ENCODE results near the gene THRA.
"Not testable (repeated sequence)": the region's sequence is repeated elsewhere in the genome, so short reads cannot be mapped to it uniquely, and the experiment has no call there.

Gene THRA

DNA sequence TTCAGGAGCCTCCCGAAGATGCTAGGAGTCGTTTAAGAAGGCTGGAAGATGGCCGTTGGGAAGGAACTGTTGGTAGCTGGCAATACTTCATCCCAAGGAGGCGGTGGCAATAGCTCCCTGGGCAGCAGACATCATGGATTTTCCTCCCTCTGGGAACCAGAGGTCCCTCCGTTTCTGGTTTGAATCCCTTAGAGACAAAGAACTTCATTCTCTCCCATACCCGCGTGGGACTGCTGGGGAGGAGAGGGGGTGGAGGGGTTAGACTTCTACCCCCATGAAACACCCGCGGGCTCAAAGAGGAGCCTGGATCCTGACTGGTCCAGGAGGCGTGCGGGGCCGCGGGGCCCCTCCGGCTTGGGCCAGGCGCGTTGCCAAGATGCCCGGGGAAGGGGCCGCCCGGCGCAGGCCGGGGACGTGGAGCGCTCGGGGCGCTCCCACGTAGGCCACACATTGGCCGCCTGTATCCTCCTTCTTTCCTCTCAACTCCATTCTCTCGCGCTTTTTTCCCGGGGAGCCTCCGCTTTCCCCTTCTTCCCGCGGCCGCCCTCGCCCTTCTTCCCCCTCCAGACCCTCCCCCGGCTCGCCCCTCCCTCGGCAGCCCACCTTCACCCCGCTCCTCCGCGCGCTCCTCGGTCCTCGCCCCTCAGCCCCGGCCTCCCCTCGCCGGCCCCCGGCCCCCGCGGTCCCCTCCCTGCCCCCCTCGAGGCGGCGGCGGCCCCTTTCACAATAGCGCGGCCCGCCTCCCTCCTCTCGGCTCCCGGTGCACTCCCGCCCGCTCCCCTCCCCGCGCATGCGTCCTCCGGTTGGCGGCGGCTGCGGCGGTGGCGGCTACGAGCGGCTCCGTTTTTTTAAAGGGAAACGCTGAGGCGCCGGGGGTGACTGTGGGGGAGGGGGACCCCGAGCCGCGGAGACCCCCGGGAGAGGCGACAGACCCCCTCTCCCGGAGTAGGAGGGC lies 58.7 kb downstream of the THRA start, which contains the start of gene MSL1:
Gene MSL1 (plus strand): TSS at position 791 of the 955 bp plus-strand sequence. CDS start 642 bp downstream, outside the sequence.
- DNase-seq = peak; percentile 94

GRCh38 chr17:40122136-40122998 lies 59.6 kb downstream of the THRA start:
- peak; percentile 69 for DNase-seq

DNA sequence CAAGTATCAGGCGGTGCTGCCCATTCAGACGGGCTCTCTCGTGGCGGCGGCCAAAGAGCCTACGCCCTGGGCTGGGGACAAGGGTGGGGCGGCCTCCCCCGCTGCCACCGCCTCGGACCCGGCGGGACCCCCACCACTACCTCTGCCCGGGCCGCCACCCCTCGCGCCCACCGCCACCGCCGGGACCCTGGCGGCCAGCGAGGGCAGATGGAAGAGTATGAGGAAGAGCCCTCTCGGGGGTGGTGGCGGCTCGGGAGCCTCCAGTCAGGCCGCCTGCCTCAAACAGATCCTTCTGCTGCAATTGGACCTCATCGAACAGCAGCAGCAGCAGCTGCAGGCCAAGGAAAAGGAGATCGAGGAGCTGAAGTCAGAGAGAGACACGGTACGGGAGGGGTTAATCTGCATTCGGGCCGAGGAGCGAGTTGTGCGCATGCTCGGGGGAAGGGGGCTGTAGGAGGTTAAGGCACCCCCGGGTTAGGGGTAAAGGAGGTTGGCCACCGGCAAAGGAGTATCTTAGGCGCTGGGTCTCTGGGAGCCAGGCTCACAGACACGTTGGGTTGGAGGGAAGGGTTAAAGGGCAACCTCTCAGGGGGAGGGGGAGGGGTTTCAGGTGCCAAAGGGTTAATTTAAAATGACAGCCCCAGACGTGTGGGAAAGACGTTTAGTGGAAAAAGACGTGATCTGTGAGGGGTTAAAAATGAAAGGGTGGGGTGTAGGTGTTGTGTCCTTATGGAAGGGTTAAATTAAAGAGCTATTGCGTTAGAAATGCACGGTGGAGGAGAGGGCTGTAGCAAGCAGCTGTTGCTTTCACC lies 60.4 kb downstream of the THRA start:
- DNase-seq = peak; percentile 70

DNA sequence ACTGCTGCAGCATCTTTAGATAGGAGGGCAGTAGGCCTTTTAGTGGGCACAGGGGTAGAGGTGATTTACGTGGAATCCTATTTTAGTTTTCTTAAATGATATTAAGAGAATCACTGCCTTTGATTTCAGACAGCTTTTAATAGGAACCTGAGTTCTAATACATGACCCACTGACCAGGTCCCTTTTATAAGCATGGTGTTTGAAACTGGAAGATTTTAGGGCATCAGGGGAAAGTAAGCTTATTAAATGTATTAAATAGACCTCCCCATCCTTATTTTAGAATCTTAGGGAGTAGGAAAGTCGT lies 61.0 kb downstream of the THRA start:
- DNase-seq = no peak

- DNase-seq = no peak
These were observed 61.7 kb downstream of the THRA start for GRCh38 chr17:40124279-40125141.

GRCh38 chr17:40129498-40129897 lies 66.7 kb downstream of the THRA start:
- DNase-seq = no peak

DNA sequence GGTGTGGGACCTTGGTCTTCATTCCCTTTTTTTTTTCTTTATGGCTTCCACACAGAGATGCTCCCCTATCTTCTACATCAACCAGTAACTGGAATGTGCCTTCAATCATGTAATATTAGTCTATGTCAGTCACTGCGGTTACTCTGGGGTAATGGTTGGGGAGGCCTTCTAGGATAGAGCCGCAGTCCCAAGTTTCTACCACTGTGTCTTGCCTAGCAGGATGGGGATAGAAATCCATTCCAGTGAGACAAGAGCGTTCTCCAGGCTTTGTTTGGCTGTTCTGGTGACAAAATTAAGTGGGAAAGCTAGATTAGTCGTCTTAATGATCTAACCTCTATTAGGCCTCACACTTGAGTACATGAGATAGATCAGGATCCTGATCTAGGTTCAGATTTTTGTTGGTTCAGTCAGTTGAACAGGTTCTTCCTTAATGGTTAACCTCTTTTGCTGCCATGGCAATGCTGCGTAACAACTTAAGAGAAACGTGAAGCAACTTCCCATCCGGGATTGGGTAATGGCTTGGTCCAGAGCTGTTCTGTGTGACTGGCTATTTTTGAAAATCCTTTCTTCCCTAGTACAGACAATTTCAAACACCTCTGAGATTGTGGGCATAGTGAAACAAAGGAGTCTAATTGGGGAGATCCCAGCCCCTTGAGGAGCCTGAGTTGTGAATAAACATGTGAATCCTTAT lies 67.7 kb downstream of the THRA start:
- DNase-seq = no peak

- DNase-seq = no peak
These were observed 71.4 kb downstream of the THRA start for GRCh38 chr17:40134184-40134583.

DNA sequence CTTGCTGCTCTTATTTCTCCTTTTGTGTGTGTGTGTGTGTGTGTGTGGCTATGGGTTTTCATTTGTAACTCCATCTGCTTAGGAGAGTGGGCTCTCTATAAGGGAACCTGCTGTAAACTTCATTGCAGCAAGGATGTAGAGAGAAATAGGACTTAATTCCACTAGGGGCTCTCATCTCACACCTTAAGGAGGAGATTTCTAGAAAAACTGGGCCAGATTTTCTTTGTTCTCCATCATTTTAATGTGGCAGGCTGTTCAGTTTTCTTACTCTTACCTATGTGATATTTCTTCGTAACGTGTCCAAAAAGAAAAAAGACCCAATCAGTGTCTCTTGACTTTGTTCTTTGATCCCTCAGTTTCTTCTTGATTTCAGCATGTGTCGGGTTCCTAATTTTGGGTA lies 73.1 kb downstream of the THRA start:
- no peak for DNase-seq

- DNase-seq = no peak
These were observed 76.8 kb downstream of the THRA start for GRCh38 chr17:40139566-40140058.

DNA sequence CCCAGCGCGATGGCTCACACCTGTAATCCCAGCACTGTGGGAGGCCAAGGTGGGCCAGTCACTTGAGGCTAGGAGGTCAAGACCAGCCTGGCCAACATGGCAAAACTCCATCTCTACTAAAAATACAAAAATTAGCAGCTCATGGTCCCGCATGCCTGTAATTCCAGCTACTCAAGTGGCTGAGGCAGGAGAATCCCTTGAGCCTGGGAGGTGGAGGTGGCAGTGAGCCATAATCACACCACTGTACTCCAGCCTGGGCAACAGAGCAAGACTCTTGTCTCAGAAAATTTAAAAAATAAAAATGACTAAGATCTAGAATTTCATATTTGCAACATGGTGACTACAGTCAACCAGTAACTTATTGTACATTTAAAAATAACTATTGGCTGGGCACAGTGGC lies 80.4 kb downstream of the THRA start:
- not testable (repeated sequence) for DNase-seq

Data from right hindlimb (tissue), 1 donor.